Endothelial cell (in vitro differentiated cells): ENCODE measurements around the gene ABHD17C. TPM values are rescaled to one million over a fixed set of nuclear protein-coding genes. Genes with fewer than 3 reads are reported as not detected.
A peak's percentile ranks its signal among the peaks of the same experiment; 100 is the strongest.

Experiments used
- DNase-seq: peaks from one replicate; pipeline ENCODE4 v3.0.0; 2021; ENCODE audit warnings: low spot score
- H3K27ac Mint-ChIP-seq: one replicate; pipeline ENCODE4 v1.8.0; 2021; ENCODE audit warnings: mixed read lengths, inconsistent platforms; ENCODE audit not compliant: unreplicated experiment
- H3K27me3 Mint-ChIP-seq: one replicate; pipeline ENCODE4 v1.8.0; 2021; ENCODE audit warnings: mild to moderate bottlenecking, moderate library complexity, mixed read lengths, inconsistent platforms; ENCODE audit not compliant: unreplicated experiment
- H3K36me3 Mint-ChIP-seq: one replicate; pipeline ENCODE4 v1.8.0; 2021; ENCODE audit warnings: mild to moderate bottlenecking, low read depth, mixed read lengths, inconsistent platforms; ENCODE audit not compliant: unreplicated experiment
- H3K4me1 Mint-ChIP-seq: one replicate; pipeline ENCODE4 v1.8.0; 2021; ENCODE audit warnings: mild to moderate bottlenecking, mixed read lengths, inconsistent platforms; ENCODE audit not compliant: unreplicated experiment
- H3K4me3 Mint-ChIP-seq: one replicate; pipeline ENCODE4 v1.8.0; 2021; ENCODE audit warnings: mild to moderate bottlenecking, mixed read lengths, inconsistent platforms; ENCODE audit not compliant: unreplicated experiment
- H3K9me3 Mint-ChIP-seq: one replicate; pipeline ENCODE4 v1.8.0; 2021; ENCODE audit warnings: mixed read lengths, inconsistent platforms; ENCODE audit not compliant: unreplicated experiment
- CTCF ChIP-seq: fragments of 200-600 bp; sonication (generic); IDR thresholded peaks from one replicate; pipeline ENCODE4 v1.5.0; 2021; ENCODE audit warnings: antibody characterized with exemption; ENCODE audit not compliant: unreplicated experiment
- total RNA-seq: library from RNA; stranded (reverse); fragmentation: NEBNext Ultra II Directional; extraction: Animal tissue kit (Norgen Biotek cat#: 25700); gene quantifications from one replicate; pipeline ENCODE4 v1.2.1, GENCODE V29; 2021; ENCODE audit not compliant: unreplicated experiment

Gene ABHD17C
- total RNA-seq, 1 donor from 2014 or later: 3.3 TPM

DNA sequence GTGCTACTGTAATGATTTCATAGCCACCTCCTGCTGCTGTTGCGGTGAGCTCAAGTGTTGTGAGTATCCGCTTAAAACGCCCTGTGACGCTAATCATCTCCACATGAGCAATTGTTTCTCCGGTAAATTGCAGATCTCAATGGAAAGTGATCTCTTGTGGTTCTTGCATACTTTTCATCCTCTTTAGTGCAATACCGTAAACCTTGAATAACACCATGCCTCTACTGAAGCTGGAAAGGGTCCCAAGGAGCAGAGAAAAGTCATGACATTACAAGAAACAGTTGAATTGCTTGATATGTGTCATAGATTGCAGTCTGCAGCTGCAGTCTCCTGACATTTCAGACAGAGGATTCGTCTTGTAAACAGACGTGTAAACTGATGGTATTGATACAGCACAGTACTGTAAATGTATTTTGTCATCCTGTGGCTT is 78.0 kb downstream of the ABHD17C start:
- no peak for DNase-seq
- H3K4me1 Mint-ChIP-seq: peaks cover 16% of the 10 kb centered on the region
- H3K4me3 Mint-ChIP-seq: no peak overlapping the region
- TF ChIP-seq CTCF: no peak
- no peaks in the 10 kb centered on the region for H3K36me3 Mint-ChIP-seq
- no peaks in the 10 kb centered on the region for H3K9me3 Mint-ChIP-seq
- H3K27me3 Mint-ChIP-seq: no peaks in the 10 kb centered on the region
- no peak overlapping the region for H3K27ac Mint-ChIP-seq

DNA sequence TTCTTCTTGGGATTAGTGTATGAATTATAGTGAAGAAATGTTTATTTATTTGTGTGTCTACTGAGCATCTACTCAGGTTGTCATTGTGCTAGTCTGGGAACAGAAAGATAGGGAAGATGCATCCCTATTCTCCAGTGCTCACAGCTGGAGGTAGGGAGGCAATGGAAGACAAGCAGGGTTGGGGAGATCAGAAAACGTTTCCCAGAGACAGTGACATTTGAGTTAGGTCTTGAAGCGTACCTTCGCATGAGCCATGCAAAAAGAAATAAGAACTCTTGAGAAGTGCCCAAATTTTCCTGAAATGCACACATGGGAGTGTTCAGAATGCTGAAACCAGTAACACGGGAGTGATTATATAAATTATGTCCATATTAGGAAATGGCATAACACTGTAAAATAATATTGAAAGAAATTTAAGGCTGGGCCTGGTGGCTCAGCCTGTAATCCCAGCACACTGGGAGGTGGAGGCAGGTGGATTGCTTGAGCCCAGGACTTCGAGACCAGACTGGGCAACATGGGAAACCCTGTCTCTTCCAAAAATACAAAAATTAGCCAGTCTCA is 78.8 kb downstream of the ABHD17C start:
- TF ChIP-seq CTCF: no peak
- Mint-ChIP-seq H3K27me3 (no peaks in the 10 kb centered on the region), H3K9me3 (no peaks in the 10 kb centered on the region), H3K36me3 (no peaks in the 10 kb centered on the region), H3K4me1 (peaks cover 16% of the 10 kb centered on the region), H3K4me3 (no peak overlapping the region), H3K27ac (no peak overlapping the region)
- no peak for DNase-seq

DNA sequence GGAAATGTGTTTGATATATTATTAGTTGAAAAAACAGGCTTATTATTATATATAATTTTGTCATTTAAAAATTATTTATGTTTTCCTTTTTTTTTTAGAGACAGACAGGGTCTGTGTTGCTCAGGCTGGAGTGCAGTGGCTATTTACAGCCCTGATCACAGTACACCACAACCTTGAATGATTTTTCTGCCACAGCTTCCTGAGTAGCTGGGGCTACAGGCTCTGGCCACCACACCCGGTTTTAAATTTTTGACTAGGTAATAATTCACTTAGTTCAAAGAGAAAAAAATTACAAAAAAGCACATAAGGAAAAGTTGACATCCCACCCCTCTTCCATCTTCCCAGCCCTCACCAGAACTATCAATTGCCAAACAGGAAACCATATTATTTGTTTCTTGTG is 79.4 kb downstream of the ABHD17C start:
- no peak for TF ChIP-seq CTCF
- Mint-ChIP-seq H3K27ac (no peak overlapping the region), H3K36me3 (no peaks in the 10 kb centered on the region), H3K4me1 (peaks cover 16% of the 10 kb centered on the region), H3K4me3 (no peak overlapping the region), H3K27me3 (no peaks in the 10 kb centered on the region), H3K9me3 (no peaks in the 10 kb centered on the region)
- no peak for DNase-seq

- Mint-ChIP-seq H3K27ac (no peak overlapping the region), H3K4me1 (peaks cover 21% of the 10 kb centered on the region), H3K9me3 (no peaks in the 10 kb centered on the region), H3K27me3 (peaks cover 7% of the 10 kb centered on the region), H3K36me3 (no peaks in the 10 kb centered on the region), H3K4me3 (no peak overlapping the region)
- TF ChIP-seq CTCF: no peak
- no peak for DNase-seq
These were observed 80.2 kb downstream of the ABHD17C start for GRCh38 chr15:80775338-80775737.

GRCh38 chr15:80776420-80777045 is 81.4 kb downstream of the ABHD17C start:
- peaks cover 7% of the 10 kb centered on the region for H3K27me3 Mint-ChIP-seq
- H3K27ac Mint-ChIP-seq: no peak overlapping the region
- H3K9me3 Mint-ChIP-seq: no peaks in the 10 kb centered on the region
- peak; percentile 90 for TF ChIP-seq CTCF
- H3K4me1 Mint-ChIP-seq: peaks cover 21% of the 10 kb centered on the region
- DNase-seq: peak; percentile 83
- H3K36me3 Mint-ChIP-seq: no peaks in the 10 kb centered on the region
- H3K4me3 Mint-ChIP-seq: no peak overlapping the region
